ENCODE measurements around the gene NRG4.
"Not testable (repeated sequence)": the region's sequence is repeated elsewhere in the genome, so short reads cannot be mapped to it uniquely, and the experiment has no call there.

- not testable (repeated sequence) for TF ChIP-seq CTCF (conservative IDR thresholded peaks at IDR 0.05; ENCODE audit: low read length); EZH2phosphoT487 (IDR thresholded peaks at IDR 0.05; ENCODE audit: borderline replicate concordance)
Observed at GRCh38 chr15:75976766-75977165, 35.5 kb downstream of the NRG4 start.
